ENCODE measurements around the gene GLCCI1.
"Not testable (repeated sequence)": the region's sequence is repeated elsewhere in the genome, so short reads cannot be mapped to it uniquely, and the experiment has no call there.

- not testable (repeated sequence) for TF ChIP-seq CTCF (CRISPR knock-in tag; IDR thresholded peaks at IDR 0.05); ATF1 (CRISPR knock-in tag; IDR thresholded peaks at IDR 0.05); ZNF414 (CRISPR knock-in tag; IDR thresholded peaks at IDR 0.05); LRRFIP1 (CRISPR knock-in tag; conservative IDR thresholded peaks at IDR 0.05); E2F5 (CRISPR knock-in tag; conservative IDR thresholded peaks at IDR 0.05); RXRA (CRISPR knock-in tag; IDR thresholded peaks at IDR 0.05); HNF1A (IDR thresholded peaks at IDR 0.05; ENCODE audit: low read depth); HNF1A (CRISPR knock-in tag; IDR thresholded peaks at IDR 0.05; ENCODE audit: borderline replicate concordance); FOXO4 (CRISPR knock-in tag; conservative IDR thresholded peaks at IDR 0.05); POLR2A (IDR thresholded peaks at IDR 0.05; ENCODE audit: insufficient read depth in 1 of 2, low read depth in 2 of 2, low read length in 2 of 2)
Observed at GRCh38 chr7:8101292-8101691, 132.7 kb downstream of the GLCCI1 start.
